GM18505 (cell line): ENCODE data around the gene TERC.

Experiments
- ATAC-seq: cut with Tn5 transposase; IDR thresholded peaks from one replicate; pipeline ENCODE4 v1.9.1; 2021; ENCODE audit not compliant: unreplicated experiment
- POLR2A ChIP-seq: IDR thresholded peaks from 4 replicates; pipeline ENCODE4 v1.6.1; 2011; ENCODE audit warnings: borderline replicate concordance; ENCODE audit not compliant: insufficient read depth, insufficient read length; ENCODE audit errors: extremely low read depth

The TERC gene

GRCh38 chr3:169787120-169787519, 22.3 kb upstream of the TERC start:
- no peak for ATAC-seq
- TF ChIP-seq POLR2A = no peak

DNA sequence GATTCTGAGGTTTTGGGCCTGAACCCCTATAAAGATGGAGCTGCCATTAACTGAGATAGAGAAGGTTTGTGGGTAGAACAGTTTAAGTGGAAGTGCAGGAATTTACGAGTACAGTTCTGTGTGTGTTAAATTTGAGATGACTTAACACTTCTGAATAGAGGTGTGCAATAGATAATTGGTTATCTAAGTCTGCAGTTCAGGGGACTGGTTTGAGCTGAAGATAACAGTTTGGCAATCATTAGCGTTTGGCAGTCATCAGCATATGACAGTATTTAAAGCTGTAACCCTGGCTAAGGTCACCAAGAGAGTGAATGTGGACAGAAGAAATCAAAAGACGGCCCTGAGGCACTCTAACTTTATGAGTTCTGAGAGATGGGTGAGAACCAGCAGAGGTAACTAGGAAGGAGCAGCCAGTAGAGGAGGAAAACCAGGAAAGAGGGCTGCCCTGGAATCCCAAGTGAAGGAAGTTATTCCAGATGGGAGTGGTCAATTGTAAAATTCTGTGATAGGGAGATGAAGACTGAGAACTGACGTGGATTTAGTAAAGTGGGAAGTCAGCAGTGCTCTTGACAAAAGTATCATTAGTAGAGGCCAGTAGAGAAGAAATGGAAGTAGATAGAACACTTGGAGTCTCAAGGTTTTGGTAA, 16.5 kb upstream of the TERC start:
- no peak for ATAC-seq
- no peak for TF ChIP-seq POLR2A

- no peak for ATAC-seq
- no peak for TF ChIP-seq POLR2A
Observed at GRCh38 chr3:169780742-169781141, 15.9 kb upstream of the TERC start.

DNA sequence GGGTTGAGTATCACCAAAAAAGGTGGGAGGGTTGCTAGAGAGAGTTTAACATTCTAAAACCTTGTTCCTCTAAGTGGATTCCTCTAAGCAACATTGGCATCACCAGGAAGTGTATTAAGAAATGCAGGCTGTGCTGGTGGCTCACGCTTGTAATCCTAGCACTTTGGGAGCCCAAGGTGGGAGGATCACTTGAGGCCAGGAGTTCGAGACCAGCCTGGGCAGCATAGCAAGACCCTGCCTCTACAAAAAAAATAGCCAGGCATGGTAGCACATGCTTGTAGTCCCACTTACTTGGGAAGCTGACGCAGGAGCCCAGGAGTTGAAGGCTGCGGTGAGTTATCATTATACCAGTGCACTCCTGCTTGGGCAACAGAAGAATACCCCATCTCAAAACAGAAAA, 13.0 kb upstream of the TERC start:
- no peak for TF ChIP-seq POLR2A

DNA sequence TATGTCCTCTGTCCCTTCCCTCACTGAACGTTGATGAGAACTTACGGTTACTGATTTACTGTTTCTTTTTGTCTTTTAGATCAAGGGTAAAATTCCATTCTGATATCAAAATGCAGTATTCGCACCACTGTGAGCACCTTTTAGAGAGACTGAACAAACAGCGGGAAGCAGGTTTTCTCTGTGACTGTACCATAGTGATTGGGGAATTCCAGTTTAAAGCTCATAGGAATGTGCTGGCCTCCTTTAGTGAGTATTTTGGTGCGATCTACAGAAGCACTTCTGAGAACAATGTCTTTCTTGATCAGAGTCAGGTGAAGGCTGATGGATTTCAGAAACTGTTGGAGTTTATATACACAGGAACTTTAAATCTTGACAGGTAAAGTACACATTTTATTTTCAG, 9.3 kb upstream of the TERC start:
- TF ChIP-seq POLR2A = no peak
- ATAC-seq = no peak

More for the DNA sequence above, 13.0 kb upstream of the TERC start:
- ATAC-seq = no peak

DNA sequence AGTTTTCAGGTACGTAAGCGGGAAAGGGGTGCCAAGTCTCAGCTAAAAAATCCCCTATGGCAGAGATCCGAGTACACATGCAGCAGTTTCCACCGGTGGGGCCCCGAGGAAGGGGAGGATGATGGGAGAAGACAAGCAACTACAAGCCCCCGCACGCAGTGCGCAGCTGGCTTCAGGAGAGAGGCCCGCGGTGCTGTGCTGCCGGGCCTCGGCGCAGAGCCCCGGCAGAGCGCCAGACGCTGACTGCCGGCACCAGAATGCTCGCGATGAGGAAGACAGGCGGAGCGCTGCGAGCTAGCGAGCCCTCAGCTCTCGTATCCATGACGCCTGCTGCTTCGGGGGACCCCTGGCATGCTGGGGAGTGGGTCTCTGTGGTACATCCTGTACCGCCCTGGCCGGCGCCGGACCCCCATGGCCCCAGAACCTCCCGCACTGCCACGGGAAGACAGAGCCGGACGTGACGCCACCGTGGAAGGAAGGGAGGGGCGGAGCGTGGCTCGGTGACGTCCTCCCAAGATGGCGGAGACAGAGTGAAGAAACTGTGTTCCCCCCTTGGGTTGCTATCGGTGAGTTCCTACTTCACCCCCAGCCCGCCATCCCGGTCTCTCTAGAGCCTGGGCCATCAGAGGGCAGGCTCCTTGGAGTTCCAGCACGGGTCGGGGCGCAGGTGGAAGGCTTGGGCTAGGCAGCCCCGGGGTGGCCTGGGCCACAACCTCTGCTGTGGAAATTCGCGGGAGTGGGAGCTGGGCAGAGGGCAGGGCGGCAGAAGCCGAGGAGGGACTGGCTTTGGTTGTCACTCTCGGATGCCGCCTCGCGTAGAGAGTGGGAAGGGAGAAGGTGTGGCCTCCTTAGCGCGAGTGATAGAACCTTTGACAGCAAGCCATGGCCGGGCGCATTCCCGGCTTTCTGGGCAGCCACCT, 8.3 kb upstream of the TERC start, which contains the start of gene MYNN:
Gene MYNN, plus strand, starts transcription at position 500 of the 920 bp plus-strand sequence. CDS start 900 bp downstream, outside the sequence.
- ATAC-seq = peak; percentile 83
- TF ChIP-seq POLR2A = peak; percentile 98

DNA sequence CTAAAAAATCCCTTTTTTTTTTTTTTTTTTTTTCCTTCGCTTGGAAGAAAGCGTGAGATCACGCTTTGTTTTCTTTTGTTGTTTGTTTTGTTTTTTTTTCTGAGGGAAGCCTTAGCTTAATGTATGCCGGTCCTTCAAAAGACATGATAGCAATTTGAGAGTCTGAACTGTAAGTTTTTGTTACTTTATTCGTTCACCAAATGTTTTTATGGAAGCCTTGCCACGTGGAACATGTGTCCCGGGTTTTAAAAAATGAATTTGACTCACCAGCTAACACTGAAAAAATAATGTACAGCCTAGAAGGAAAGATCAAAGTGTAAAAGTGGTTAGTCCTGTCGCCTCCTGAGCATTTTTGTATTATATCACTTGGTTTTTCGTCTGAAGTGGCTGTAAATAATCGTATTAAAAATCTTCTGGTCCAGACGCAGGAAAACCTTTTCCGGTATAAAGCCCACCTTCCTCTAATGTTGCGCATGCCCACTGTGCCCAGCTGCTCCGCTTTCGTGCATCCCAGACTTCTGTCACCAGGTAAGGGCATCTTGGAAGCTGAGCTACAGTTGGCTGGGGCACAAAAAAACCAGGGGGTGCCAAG, 7.5 kb upstream of the TERC start:
- ATAC-seq = peak; percentile 11
- TF ChIP-seq POLR2A = no peak

- peak; percentile 13 for ATAC-seq
- TF ChIP-seq POLR2A = no peak
Observed at GRCh38 chr3:169771497-169772304, 6.8 kb upstream of the TERC start.

DNA sequence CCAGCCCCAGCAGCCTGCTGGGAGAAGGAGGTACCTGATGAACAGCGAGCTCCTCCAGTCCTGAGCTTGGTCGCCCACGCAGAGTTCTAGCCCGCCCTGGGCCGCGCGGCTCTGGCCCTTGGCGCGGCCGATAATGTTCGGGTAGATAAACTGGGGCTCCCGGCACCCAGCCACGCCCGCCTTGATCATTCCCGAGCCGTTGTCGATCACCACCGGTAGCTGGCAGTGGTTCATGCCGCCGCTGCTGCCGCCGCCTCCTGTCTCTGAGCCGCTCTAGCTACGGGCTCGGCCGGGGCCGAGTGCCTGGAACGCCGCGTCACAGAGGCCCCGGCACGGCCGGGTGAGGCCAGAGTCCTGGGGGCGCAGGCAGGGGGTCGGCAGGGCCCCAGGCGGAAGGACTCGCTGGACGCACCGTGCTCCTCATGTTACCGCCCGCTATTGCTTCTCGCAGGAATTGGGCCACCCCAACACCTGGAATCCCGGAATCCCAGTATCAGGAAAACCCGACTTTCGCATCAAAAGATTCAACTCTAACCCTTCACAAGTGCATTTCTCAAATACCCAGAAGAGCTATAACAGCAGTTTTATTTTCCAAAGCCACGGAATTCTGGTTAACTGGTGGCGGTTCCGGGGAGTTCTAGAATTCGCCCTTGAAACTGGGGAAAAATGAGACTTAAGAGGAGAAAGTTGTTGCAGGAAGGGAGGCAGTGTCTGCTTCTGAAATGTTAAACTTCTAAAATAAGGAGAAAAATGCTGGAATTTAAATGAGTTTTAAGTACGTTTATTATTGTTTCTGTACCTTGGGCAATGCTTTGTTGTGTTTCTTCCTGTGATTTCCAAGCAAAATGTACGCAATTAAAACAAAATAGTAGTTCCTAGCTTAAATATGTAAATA, 4.7 kb upstream of the TERC start, which contains the start of gene ACTRT3:
Gene ACTRT3, minus strand, starts transcription at position 275 of the 895 bp plus-strand sequence. Its CDS starts 41 bp downstream, at position 234.
- TF ChIP-seq POLR2A = peak; percentile 63
- peak; percentile 30 for ATAC-seq

- peak; percentile 39 for ATAC-seq
- TF ChIP-seq POLR2A = peak; percentile 38
Observed at GRCh38 chr3:169764312-169764881, 463 bp downstream of the TERC start.

DNA sequence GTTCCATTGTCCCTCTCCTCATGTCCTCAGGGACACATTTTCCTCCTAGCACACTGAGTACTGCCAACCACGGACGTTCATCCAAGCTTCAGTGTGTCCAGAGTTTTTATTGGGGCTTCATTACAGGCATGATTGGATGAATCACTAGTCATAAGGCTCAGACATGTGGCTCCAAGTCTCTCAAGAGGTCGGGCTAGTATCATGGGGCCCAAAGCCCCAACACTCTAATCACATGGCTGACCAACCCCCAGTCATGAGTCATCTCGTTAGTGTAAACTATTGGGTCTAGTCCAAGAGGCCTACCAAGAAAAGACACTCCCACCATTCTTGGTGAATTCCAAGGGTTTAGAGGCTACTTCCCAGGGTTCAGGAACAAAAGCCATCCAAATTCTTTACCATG, 4.4 kb downstream of the TERC start:
- no peak for ATAC-seq
- TF ChIP-seq POLR2A = no peak
